Right atrium auricular region (tissue), 2 donors: Measurements from ENCODE around the gene SPINK5. TPM values are rescaled to one million over a fixed set of nuclear protein-coding genes. Genes with fewer than 3 reads are reported as not detected.

Experiments
- DNase-seq: peaks from one replicate; pipeline ENCODE4 v3.0.0-alpha.2; 2019; ENCODE audit warnings: low spot score
- H3K27ac ChIP-seq, 2 donors: fragments of 200-600 bp; sonication (generic); 1 replicate in 1 of 2; 2 replicates in 1 of 2; pipeline ENCODE4 v1.5.1; 2016 to 2019
- H3K27me3 ChIP-seq, 2 donors: fragments of 200-600 bp; sonication (generic); one replicate each; pipeline versions ENCODE4 v1.5.1 to v1.6.0; 2017 to 2019
- H3K36me3 ChIP-seq: fragments of 200-600 bp; sonication (generic); one replicate; pipeline ENCODE4 v1.5.1; 2016
- H3K4me1 ChIP-seq, 2 donors: fragments of 200-600 bp; sonication (generic); one replicate each; pipeline versions ENCODE4 v1.5.1 to v1.6.0; 2017 to 2019
- H3K4me3 ChIP-seq, 2 donors: fragments of 200-600 bp; sonication (generic); 1 replicate in 1 of 2; 2 replicates in 1 of 2; pipeline ENCODE4 v1.5.1; 2017 to 2019; ENCODE audit warnings: mild to moderate bottlenecking in 1 of 2, moderate library complexity in 1 of 2
- H3K9me3 ChIP-seq, 2 donors: fragments of 200-600 bp; sonication (generic); one replicate each; pipeline ENCODE4 v1.5.1; 2019
- total RNA-seq, 2 donors: library from RNA; depleted of rRNA; stranded (reverse); fragments of >200 nt; gene quantifications; one replicate each; pipeline ENCODE4 v1.1.0, GENCODE V29; 2016
- TF ChIP-seq, protein P1 (sequence below), 2 donors: fragments of 200-600 bp; sonication (generic); IDR thresholded peaks; one replicate each; pipeline ENCODE4 v1.5.1; 2019; ENCODE audit warnings: antibody characterized with exemption in 2 of 2

Gene SPINK5
- total RNA-seq, 2 donors from 2014 or later = 1.8 to 2.3 TPM

DNA sequence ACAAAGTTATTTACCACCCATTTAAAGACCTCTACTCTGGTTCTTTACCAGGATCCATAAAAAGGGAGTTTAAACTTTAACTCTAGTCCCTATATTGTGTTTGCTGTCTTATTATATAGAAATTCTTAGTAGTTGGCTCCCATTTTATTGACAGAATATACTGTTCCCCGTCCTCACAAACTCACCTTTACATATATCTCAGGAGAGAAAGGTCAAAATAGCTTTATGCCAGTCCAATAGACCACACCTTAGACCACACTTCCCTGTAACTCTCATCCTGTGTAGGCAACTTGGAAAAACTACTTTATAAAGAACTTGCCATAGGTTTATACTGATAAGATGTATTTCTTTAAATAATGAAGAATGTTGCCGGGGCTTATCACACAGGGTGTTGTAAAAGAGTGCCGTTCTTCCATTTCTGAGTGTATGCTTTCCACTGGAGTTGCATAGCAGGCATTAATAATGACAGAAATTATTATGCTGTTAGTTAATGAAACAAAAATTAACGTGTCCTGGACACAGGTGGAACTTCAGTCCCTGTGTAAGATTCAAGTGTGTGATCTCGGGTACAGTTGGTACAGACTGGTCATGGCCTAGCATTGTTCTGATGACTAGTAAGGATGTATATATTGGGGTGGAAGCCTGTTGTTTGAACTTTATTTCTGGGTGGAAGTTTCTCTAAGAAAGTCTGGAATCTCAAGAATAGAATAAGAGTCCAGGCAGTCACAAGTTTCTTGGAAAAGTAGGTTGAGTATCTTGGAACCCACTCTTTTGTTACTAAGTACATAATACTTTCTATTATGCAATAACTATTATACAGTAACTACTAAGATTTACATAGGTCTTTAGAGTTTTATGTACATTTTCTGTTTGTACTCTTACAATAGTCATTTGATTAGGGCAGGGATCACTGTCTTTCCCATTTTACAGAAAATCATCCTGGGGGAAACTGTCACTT is 71.6 kb downstream of the SPINK5 start:
- DNase-seq = no peak

DNA sequence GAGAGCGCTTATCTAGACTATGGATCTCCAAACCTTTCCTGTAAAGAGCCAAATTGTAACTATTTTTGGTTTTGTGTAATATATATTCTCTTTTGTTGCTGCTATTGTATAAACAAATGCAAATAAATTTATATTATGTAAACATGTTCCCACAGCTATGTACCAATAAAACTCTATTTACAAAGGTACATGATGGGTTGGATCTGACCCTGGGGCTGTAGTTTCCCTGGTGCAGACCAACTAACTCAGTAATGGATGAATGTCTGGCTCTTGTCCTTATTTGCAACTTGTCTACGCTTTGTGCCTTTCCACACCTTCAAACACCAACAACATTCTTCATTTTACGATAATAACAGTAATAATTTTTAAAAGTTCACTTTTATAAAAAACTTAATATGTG is 77.1 kb downstream of the SPINK5 start:
- no peaks in the 10 kb centered on the region for H3K27me3 ChIP-seq
- H3K4me1 ChIP-seq = no peaks in the 10 kb centered on the region
- no peaks in the 10 kb centered on the region for H3K36me3 ChIP-seq
- H3K9me3 ChIP-seq = no peaks in the 10 kb centered on the region
- TF ChIP-seq, protein P1, sequence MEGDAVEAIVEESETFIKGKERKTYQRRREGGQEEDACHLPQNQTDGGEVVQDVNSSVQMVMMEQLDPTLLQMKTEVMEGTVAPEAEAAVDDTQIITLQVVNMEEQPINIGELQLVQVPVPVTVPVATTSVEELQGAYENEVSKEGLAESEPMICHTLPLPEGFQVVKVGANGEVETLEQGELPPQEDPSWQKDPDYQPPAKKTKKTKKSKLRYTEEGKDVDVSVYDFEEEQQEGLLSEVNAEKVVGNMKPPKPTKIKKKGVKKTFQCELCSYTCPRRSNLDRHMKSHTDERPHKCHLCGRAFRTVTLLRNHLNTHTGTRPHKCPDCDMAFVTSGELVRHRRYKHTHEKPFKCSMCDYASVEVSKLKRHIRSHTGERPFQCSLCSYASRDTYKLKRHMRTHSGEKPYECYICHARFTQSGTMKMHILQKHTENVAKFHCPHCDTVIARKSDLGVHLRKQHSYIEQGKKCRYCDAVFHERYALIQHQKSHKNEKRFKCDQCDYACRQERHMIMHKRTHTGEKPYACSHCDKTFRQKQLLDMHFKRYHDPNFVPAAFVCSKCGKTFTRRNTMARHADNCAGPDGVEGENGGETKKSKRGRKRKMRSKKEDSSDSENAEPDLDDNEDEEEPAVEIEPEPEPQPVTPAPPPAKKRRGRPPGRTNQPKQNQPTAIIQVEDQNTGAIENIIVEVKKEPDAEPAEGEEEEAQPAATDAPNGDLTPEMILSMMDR (IDR thresholded peaks at IDR 0.05) = no peak
- no peak for DNase-seq
- H3K27ac ChIP-seq = no peak overlapping the region
- no peak overlapping the region for H3K4me3 ChIP-seq

More for the DNA sequence above, 71.6 kb downstream of the SPINK5 start:
- TF ChIP-seq, protein P1 (IDR thresholded peaks at IDR 0.05) = no peak
- no peak overlapping the region for H3K27ac ChIP-seq
- no peaks in the 10 kb centered on the region for H3K36me3 ChIP-seq
- H3K4me1 ChIP-seq = no peaks in the 10 kb centered on the region
- no peak overlapping the region for H3K4me3 ChIP-seq
- no peaks in the 10 kb centered on the region for H3K9me3 ChIP-seq
- no peaks in the 10 kb centered on the region for H3K27me3 ChIP-seq

DNA sequence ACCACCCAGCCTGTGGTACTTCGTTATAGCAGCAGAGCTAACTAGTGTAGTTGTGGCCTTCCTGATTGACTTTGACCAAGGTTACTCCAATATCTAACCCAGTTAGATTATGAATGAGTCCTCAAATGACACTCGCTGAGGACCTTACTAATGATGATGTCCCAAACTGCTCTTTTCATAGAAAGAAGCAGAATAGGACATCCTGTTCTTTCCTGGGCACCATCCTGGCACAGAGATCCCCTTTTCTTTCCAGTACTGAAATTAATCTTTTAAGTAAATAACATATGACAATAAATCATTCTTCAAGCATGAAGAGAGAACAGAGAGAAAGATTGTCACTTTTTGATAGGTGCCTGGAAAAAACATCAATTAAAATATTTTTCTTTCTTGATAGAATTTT is 77.9 kb downstream of the SPINK5 start:
- Histone ChIP-seq H3K9me3 (no peaks in the 10 kb centered on the region), H3K4me1 (no peaks in the 10 kb centered on the region), H3K27ac (no peak overlapping the region), H3K36me3 (no peaks in the 10 kb centered on the region), H3K4me3 (no peak overlapping the region), H3K27me3 (no peaks in the 10 kb centered on the region)
- DNase-seq = no peak
- TF ChIP-seq, protein P1 (IDR thresholded peaks at IDR 0.05) = no peak

DNA sequence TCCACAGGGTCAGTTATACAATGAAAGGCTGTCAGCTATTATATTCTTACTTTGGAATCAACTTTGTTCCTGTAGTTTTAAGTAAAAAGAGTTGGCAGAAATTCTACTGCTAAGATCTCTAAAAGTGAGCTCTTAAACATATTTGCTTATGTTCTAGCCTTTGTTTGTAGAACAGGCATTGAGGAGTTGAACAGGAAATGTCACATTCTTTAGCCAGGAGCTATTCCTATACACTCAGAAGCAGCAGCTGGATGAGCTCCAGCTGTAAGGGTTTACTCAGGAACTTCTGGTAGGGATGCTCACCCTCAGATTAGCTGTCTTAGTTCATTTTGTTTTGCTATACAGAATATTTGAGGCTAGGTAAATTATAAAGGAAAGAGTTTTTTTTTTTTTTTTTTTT is 82.1 kb downstream of the SPINK5 start:
- no peaks in the 10 kb centered on the region for H3K9me3 ChIP-seq
- H3K4me1 ChIP-seq = no peaks in the 10 kb centered on the region
- H3K4me3 ChIP-seq = no peak overlapping the region
- H3K36me3 ChIP-seq = no peaks in the 10 kb centered on the region
- no peak overlapping the region for H3K27ac ChIP-seq
- TF ChIP-seq, protein P1 (IDR thresholded peaks at IDR 0.05) = no peak
- DNase-seq = no peak
- no peaks in the 10 kb centered on the region for H3K27me3 ChIP-seq

DNA sequence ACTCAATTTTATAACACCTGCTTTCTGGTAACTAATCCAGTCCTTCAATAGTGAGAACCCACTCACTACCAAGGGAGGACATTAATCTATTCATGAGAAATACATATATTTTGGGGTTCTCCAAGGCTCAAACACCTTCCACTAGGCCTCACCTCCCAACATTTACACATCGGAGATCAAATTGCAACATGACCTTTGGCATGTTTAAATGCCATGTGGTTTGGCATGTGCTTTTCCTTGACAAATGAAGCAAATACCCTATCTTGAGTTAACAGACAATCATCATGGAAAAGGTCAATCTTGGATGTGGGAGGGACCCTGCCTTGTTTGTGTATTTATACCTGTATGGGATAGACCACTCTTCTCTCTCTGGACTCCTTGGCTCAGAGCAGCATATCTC is 82.7 kb downstream of the SPINK5 start:
- Histone ChIP-seq H3K36me3 (no peaks in the 10 kb centered on the region), H3K4me1 (no peaks in the 10 kb centered on the region), H3K27me3 (no peaks in the 10 kb centered on the region), H3K27ac (no peak overlapping the region), H3K4me3 (no peak overlapping the region), H3K9me3 (no peaks in the 10 kb centered on the region)
- TF ChIP-seq, protein P1 (IDR thresholded peaks at IDR 0.05) = no peak
- no peak for DNase-seq
